ENCODE data around the gene MRPL14.
"Not testable (repeated sequence)": the region's sequence is repeated elsewhere in the genome, so short reads cannot be mapped to it uniquely, and the experiment has no call there.

The MRPL14 gene

GRCh38 chr6:44149369-44150012, 22.2 kb upstream of the MRPL14 start:
- peaks cover 7% of the 10 kb centered on the region for H3K36me3 ChIP-seq (ENCODE audit: control insufficient read depth, insufficient read depth, low read length)
- H3K27me3 ChIP-seq (ENCODE audit: control insufficient read depth, insufficient read depth, low read length, poor library complexity, severe bottlenecking), result no peaks in the 10 kb centered on the region
- WGBS, 2 experiments, result 93% methylated on average over 7 of the region's 7 CpGs
- H3K27ac ChIP-seq (ENCODE audit: insufficient read depth, low read depth, low read length, poor library complexity, severe bottlenecking), result no peak overlapping the region
- H3K9me3 ChIP-seq (ENCODE audit: control insufficient read depth, low read length), result no peaks in the 10 kb centered on the region
- no peaks in the 10 kb centered on the region for H3K4me1 ChIP-seq (ENCODE audit: control insufficient read depth, insufficient read depth, low read length)
- no peak overlapping the region for H3K4me3 ChIP-seq (ENCODE audit: insufficient read depth, low read depth, low read length)

GRCh38 chr6:44148306-44148705, 21.1 kb upstream of the MRPL14 start:
- WGBS, 2 experiments, result 95 to 96% methylated on average over 9 of the region's 9 CpGs
- peaks cover 7% of the 10 kb centered on the region for H3K36me3 ChIP-seq (ENCODE audit: control insufficient read depth, insufficient read depth, low read length)
- H3K27ac ChIP-seq (ENCODE audit: insufficient read depth, low read depth, low read length, poor library complexity, severe bottlenecking), result no peak overlapping the region

DNA sequence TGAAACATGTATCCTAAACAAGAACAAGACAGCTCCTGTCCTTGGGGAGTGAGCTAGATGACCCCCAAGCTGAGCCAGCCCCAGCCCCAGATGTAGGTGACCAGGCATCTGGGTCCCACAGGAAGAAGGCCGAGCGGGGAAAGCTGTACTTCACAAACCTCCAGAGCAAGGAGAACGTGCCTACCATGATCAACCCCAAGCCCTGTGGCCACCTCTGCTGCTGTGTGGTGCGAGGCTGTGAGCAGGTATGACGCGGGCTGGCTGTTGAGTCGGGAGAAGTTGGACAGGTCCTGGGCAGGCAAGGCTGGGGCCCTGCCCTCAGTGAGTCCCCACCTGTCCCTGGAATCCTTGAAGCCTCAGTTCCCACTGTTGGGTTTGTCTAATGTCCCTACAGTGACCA, 20.0 kb upstream of the MRPL14 start:
- H3K27me3 ChIP-seq (ENCODE audit: control insufficient read depth, insufficient read depth, low read length, poor library complexity, severe bottlenecking), result no peaks in the 10 kb centered on the region
- no peak overlapping the region for H3K4me3 ChIP-seq (ENCODE audit: insufficient read depth, low read depth, low read length)
- H3K36me3 ChIP-seq (ENCODE audit: control insufficient read depth, insufficient read depth, low read length), result peaks cover 7% of the 10 kb centered on the region
- H3K9me3 ChIP-seq (ENCODE audit: control insufficient read depth, low read length), result no peaks in the 10 kb centered on the region
- 93 to 94% methylated on average over 7 of the region's 7 CpGs for WGBS, 2 experiments
- H3K27ac ChIP-seq (ENCODE audit: insufficient read depth, low read depth, low read length, poor library complexity, severe bottlenecking), result no peak overlapping the region
- no peaks in the 10 kb centered on the region for H3K4me1 ChIP-seq (ENCODE audit: control insufficient read depth, insufficient read depth, low read length)

More at GRCh38 chr6:44148306-44148705, 21.1 kb upstream of the MRPL14 start:
- H3K27me3 ChIP-seq (ENCODE audit: control insufficient read depth, insufficient read depth, low read length, poor library complexity, severe bottlenecking), result no peaks in the 10 kb centered on the region
- H3K9me3 ChIP-seq (ENCODE audit: control insufficient read depth, low read length), result no peaks in the 10 kb centered on the region
- no peak overlapping the region for H3K4me3 ChIP-seq (ENCODE audit: insufficient read depth, low read depth, low read length)
- no peaks in the 10 kb centered on the region for H3K4me1 ChIP-seq (ENCODE audit: control insufficient read depth, insufficient read depth, low read length)

DNA sequence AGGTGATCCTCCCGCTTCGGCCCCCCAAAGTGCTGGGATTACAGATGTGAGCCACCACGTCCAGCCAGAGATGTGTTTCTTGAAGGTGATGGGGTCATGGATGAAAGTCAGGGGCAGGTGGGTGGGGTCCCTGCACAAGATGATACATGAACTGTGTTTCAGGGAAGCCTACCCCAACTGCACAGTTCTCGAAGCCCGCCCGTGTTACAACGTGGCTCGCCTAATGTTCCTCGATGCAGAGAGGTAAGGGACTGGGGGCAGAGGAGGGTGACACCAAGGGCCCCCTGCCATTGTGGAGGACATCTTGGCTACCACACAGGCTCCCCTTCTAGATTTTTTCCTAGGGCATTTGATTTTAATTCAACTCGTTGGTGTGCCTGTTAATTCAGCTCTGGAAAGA, 19.4 kb upstream of the MRPL14 start:
- H3K27ac ChIP-seq (ENCODE audit: insufficient read depth, low read depth, low read length, poor library complexity, severe bottlenecking), result no peak overlapping the region
- no peaks in the 10 kb centered on the region for H3K27me3 ChIP-seq (ENCODE audit: control insufficient read depth, insufficient read depth, low read length, poor library complexity, severe bottlenecking)
- peaks cover 7% of the 10 kb centered on the region for H3K36me3 ChIP-seq (ENCODE audit: control insufficient read depth, insufficient read depth, low read length)
- 94% methylated on average over 10 of the region's 10 CpGs for WGBS, 2 experiments
- H3K4me3 ChIP-seq (ENCODE audit: insufficient read depth, low read depth, low read length), result no peak overlapping the region
- no peaks in the 10 kb centered on the region for H3K9me3 ChIP-seq (ENCODE audit: control insufficient read depth, low read length)
- H3K4me1 ChIP-seq (ENCODE audit: control insufficient read depth, insufficient read depth, low read length), result no peaks in the 10 kb centered on the region

- no peaks in the 10 kb centered on the region for H3K4me1 ChIP-seq (ENCODE audit: control insufficient read depth, insufficient read depth, low read length)
- H3K36me3 ChIP-seq (ENCODE audit: control insufficient read depth, insufficient read depth, low read length), result peaks cover 14% of the 10 kb centered on the region
- no peak overlapping the region for H3K4me3 ChIP-seq (ENCODE audit: insufficient read depth, low read depth, low read length)
- H3K27ac ChIP-seq (ENCODE audit: insufficient read depth, low read depth, low read length, poor library complexity, severe bottlenecking), result no peak overlapping the region
- H3K9me3 ChIP-seq (ENCODE audit: control insufficient read depth, low read length), result no peaks in the 10 kb centered on the region
- no peaks in the 10 kb centered on the region for H3K27me3 ChIP-seq (ENCODE audit: control insufficient read depth, insufficient read depth, low read length, poor library complexity, severe bottlenecking)
Measured at GRCh38 chr6:44145839-44146238, 18.6 kb upstream of the MRPL14 start.

GRCh38 chr6:44144536-44144935, 17.3 kb upstream of the MRPL14 start:
- not testable (repeated sequence) for H3K27me3 ChIP-seq (ENCODE audit: control insufficient read depth, insufficient read depth, low read length, poor library complexity, severe bottlenecking); H3K4me1 ChIP-seq (ENCODE audit: control insufficient read depth, insufficient read depth, low read length); H3K27ac ChIP-seq (ENCODE audit: insufficient read depth, low read depth, low read length, poor library complexity, severe bottlenecking); H3K9me3 ChIP-seq (ENCODE audit: control insufficient read depth, low read length); H3K4me3 ChIP-seq (ENCODE audit: insufficient read depth, low read depth, low read length)
- WGBS, 2 experiments, result 79 to 81% methylated on average over 3 of the region's 3 CpGs
- H3K36me3 ChIP-seq (ENCODE audit: control insufficient read depth, insufficient read depth, low read length), result peaks cover 14% of the 10 kb centered on the region

DNA sequence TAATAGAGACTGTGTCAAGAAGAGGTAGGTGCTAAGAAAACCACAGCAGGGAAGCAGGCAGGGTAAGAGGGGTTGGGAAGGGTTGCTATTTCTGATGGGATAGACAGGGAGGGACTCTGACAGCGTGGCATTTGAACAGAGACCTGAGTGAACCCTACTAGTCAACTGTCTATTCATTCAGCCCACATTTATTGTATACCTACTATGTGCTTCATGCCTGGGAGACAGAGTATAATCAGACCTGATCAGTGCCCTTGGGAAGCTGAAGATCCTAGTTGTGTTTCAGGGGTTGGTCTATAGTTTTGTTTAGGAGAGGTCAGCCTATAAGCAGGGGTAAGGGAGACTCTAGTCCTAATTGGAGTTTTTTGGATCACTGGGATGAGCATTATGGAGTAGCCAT, 16.5 kb upstream of the MRPL14 start:
- no peaks in the 10 kb centered on the region for H3K4me1 ChIP-seq (ENCODE audit: control insufficient read depth, insufficient read depth, low read length)
- no peak overlapping the region for H3K27ac ChIP-seq (ENCODE audit: insufficient read depth, low read depth, low read length, poor library complexity, severe bottlenecking)
- H3K36me3 ChIP-seq (ENCODE audit: control insufficient read depth, insufficient read depth, low read length), result peaks cover 13% of the 10 kb centered on the region
- H3K4me3 ChIP-seq (ENCODE audit: insufficient read depth, low read depth, low read length), result no peak overlapping the region
- H3K9me3 ChIP-seq (ENCODE audit: control insufficient read depth, low read length), result no peaks in the 10 kb centered on the region
- H3K27me3 ChIP-seq (ENCODE audit: control insufficient read depth, insufficient read depth, low read length, poor library complexity, severe bottlenecking), result no peaks in the 10 kb centered on the region
- 85% methylated on average over 1 of the region's 1 CpG; no CpG with 5 or more reads in 1 of the 2 experiments for WGBS, 2 experiments

GRCh38 chr6:44142835-44143234, 15.6 kb upstream of the MRPL14 start:
- H3K27ac ChIP-seq (ENCODE audit: insufficient read depth, low read depth, low read length, poor library complexity, severe bottlenecking), result no peak overlapping the region
- H3K4me3 ChIP-seq (ENCODE audit: insufficient read depth, low read depth, low read length), result no peak overlapping the region
- no peaks in the 10 kb centered on the region for H3K4me1 ChIP-seq (ENCODE audit: control insufficient read depth, insufficient read depth, low read length)
- peaks cover 7% of the 10 kb centered on the region for H3K36me3 ChIP-seq (ENCODE audit: control insufficient read depth, insufficient read depth, low read length)
- H3K27me3 ChIP-seq (ENCODE audit: control insufficient read depth, insufficient read depth, low read length, poor library complexity, severe bottlenecking), result no peaks in the 10 kb centered on the region
- 98 to 100% methylated on average over 1 of the region's 1 CpG for WGBS, 2 experiments
- no peaks in the 10 kb centered on the region for H3K9me3 ChIP-seq (ENCODE audit: control insufficient read depth, low read length)

GRCh38 chr6:44139351-44139743, 12.1 kb upstream of the MRPL14 start:
- Histone ChIP-seq H3K4me3 (ENCODE audit: insufficient read depth, low read depth, low read length) (no peak overlapping the region), H3K4me1 (ENCODE audit: control insufficient read depth, insufficient read depth, low read length) (peaks cover 7% of the 10 kb centered on the region), H3K27ac (ENCODE audit: insufficient read depth, low read depth, low read length, poor library complexity, severe bottlenecking) (no peak overlapping the region), H3K9me3 (ENCODE audit: control insufficient read depth, low read length) (no peaks in the 10 kb centered on the region), H3K27me3 (ENCODE audit: control insufficient read depth, insufficient read depth, low read length, poor library complexity, severe bottlenecking) (no peaks in the 10 kb centered on the region), H3K36me3 (ENCODE audit: control insufficient read depth, insufficient read depth, low read length) (peaks cover 12% of the 10 kb centered on the region)
- 89 to 94% methylated on average over 9 to 10 of the region's 10 CpGs for WGBS, 2 experiments

DNA sequence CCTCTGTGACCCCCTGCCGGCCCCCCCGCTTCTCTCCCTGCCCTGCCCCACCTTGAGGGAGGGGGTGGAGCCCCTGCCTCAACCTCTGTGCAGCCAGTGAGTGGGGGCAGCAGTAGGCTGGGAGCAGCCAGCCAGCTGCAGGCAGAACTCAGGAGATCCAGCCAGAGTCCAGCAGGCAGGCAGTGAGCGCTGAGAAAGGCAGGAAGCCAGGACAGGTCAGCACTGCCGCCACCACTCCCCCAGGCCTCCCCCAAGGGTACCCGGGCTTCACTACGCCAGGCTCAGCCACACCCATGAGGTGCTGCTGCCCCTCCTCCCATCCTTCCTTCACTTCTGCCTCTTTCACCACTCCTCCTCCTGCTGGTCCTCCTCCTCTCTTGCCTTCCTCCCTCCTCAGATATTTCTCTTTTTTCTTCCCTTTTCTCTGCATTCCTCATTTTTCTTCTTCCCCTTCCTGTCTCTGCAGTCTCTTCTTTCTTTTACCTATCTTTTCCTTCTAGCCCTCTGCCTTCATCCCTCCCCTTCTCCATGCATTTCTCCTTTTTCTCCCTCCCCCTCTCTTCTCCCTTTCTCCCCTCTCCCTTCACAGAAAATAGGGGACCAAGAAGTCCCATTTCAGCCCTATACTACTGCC, 11.6 kb upstream of the MRPL14 start:
- Histone ChIP-seq H3K27ac (ENCODE audit: insufficient read depth, low read depth, low read length, poor library complexity, severe bottlenecking) (no peak overlapping the region), H3K27me3 (ENCODE audit: control insufficient read depth, insufficient read depth, low read length, poor library complexity, severe bottlenecking) (no peaks in the 10 kb centered on the region), H3K4me3 (ENCODE audit: insufficient read depth, low read depth, low read length) (no peak overlapping the region), H3K36me3 (ENCODE audit: control insufficient read depth, insufficient read depth, low read length) (peaks cover 12% of the 10 kb centered on the region), H3K4me1 (ENCODE audit: control insufficient read depth, insufficient read depth, low read length) (peaks cover 13% of the 10 kb centered on the region), H3K9me3 (ENCODE audit: control insufficient read depth, low read length) (no peaks in the 10 kb centered on the region)
- 47 to 52% methylated on average over 6 of the region's 6 CpGs for WGBS, 2 experiments
